OCI-LY1 (cell line): ENCODE measurements around the gene SDR42E1.

Experiments used
- EZH2 ChIP-seq: fragments of 200-600 bp; sonication (generic), shearing (Covaris generic); IDR thresholded peaks from 2 replicates; pipeline ENCODE4 v1.8.0; 2017; ENCODE audit warnings: borderline replicate concordance, mixed run types, mild to moderate bottlenecking, antibody characterized with exemption, low read length, moderate library complexity, mixed read lengths
- TF ChIP-seq, protein P1 (sequence below): fragments of 200-600 bp; sonication (generic), shearing (Covaris generic); IDR thresholded peaks from 2 replicates; pipeline ENCODE4 v1.5.1; 2017; ENCODE audit warnings: mild to moderate bottlenecking, antibody characterized with exemption, low read length, moderate library complexity, mixed read lengths

DNA sequence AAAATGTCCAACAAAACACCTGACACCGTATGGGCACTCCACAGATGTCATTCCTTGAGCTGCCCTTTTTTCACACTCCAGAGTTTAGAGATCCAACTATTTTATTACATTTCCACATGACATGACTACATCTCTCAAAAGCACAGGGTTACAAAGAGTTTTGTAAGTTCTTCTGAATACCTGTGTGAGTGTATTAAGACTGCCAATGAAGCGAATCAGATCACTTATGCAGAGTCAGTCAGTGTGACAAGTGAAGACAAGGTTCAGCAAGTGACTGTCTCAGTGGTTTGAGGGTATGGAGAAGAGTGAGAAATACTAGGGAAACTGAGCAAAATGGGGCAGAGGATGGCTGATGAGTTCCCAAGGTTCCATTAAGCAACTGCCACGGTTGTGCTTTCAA is 8.4 kb downstream of the SDR42E1 start:
- TF ChIP-seq, protein P1, sequence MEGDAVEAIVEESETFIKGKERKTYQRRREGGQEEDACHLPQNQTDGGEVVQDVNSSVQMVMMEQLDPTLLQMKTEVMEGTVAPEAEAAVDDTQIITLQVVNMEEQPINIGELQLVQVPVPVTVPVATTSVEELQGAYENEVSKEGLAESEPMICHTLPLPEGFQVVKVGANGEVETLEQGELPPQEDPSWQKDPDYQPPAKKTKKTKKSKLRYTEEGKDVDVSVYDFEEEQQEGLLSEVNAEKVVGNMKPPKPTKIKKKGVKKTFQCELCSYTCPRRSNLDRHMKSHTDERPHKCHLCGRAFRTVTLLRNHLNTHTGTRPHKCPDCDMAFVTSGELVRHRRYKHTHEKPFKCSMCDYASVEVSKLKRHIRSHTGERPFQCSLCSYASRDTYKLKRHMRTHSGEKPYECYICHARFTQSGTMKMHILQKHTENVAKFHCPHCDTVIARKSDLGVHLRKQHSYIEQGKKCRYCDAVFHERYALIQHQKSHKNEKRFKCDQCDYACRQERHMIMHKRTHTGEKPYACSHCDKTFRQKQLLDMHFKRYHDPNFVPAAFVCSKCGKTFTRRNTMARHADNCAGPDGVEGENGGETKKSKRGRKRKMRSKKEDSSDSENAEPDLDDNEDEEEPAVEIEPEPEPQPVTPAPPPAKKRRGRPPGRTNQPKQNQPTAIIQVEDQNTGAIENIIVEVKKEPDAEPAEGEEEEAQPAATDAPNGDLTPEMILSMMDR = no peak
- TF ChIP-seq EZH2 = no peak
